ENCODE data around the gene CCR5AS.

Gene CCR5AS

DNA sequence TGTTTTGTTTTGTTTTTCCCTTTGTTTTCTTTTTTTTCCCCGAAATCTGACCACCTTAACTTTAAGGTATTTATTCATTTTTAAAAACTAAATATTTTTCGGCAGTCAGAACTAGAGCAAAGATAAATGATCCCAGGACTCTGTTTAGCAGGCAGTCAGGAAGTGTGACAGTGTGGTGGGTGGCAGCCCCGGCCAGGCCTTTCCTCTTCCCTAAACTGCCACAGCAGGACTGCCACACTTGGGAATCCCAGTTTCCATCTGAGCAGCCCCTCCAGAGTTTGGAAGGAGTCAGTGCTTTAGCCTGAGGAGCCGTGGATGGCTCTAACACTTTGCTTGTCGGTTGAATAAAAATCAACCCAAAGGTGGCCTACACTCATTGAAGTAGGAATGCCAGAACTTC is 7.1 kb upstream of the CCR5AS start:
- H3F3A ChIP-seq (ENCODE audit: insufficient read depth), result no peaks in the 10 kb centered on the region
- no peak overlapping the region for H3K9ac ChIP-seq
- H3K4me3 ChIP-seq, result no peak overlapping the region
- no peaks in the 10 kb centered on the region for H3K79me2 ChIP-seq (ENCODE audit: insufficient read depth)
- WGBS, 2 experiments (ENCODE audit: low coverage in 1 of 2, low lambda C conversion rate in 2 of 2, missing lambda C conversion rate in 2 of 2), result 72 to 78% methylated on average over 5 of the region's 5 CpGs
- H3K9me3 ChIP-seq (ENCODE audit: low read depth), result no peaks in the 10 kb centered on the region
- in situ Hi-C loops (cut with MboI), result no loop called here
- no peak for DNase-seq
- H4K20me1 ChIP-seq (ENCODE audit: insufficient read depth), result no peaks in the 10 kb centered on the region
- H3K27ac ChIP-seq, result no peak overlapping the region
- no peaks in the 10 kb centered on the region for H3K4me1 ChIP-seq (ENCODE audit: insufficient read depth)
- peaks cover 20% of the 10 kb centered on the region for H3K27me3 ChIP-seq (replicated peaks; ENCODE audit: insufficient read depth)
- no peaks in the 10 kb centered on the region for H3K9me2 ChIP-seq (ENCODE audit: insufficient read depth)
- no peak overlapping the region for H2AFZ ChIP-seq
- TF ChIP-seq EZH2phosphoT487 (IDR thresholded peaks at IDR 0.05; ENCODE audit: insufficient read depth, low read depth) (no peak), EZH2 (IDR thresholded peaks at IDR 0.05; ENCODE audit: insufficient read depth, poor library complexity, severe bottlenecking) (no peak)
- no peak overlapping the region for H3K4me2 ChIP-seq (ENCODE audit: unreplicated experiment)
- no peaks in the 10 kb centered on the region for H3K36me3 ChIP-seq (ENCODE audit: low read depth)

DNA sequence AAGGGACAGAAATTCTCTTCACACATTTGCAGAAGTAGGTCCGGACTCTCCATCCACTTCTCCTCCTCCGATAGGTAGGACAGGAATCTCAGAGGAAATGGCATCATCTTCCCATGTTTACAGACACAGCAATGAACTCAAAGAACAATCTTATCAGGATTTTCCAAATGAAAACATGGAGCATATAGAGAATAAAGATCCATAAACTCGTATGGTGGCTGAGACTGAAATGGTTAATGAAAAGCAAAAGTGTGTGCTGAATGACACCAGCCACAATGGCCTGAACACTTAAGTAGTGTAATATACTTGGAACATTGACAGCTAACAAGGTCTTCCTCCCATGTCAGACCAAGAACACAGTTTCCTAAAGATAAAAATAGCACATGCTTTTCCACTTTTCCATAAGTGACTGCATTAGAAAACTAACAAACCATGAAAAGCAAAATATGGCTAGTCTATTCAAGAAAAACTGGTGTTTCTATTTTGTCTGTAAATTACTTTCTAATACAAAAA is 6.0 kb upstream of the CCR5AS start:
- no peak overlapping the region for H3K4me3 ChIP-seq
- no peak overlapping the region for H3K27ac ChIP-seq
- no peaks in the 10 kb centered on the region for H4K20me1 ChIP-seq (ENCODE audit: insufficient read depth)
- WGBS, 2 experiments (ENCODE audit: low coverage in 1 of 2, low lambda C conversion rate in 2 of 2, missing lambda C conversion rate in 2 of 2), result 85 to 89% methylated on average over 3 of the region's 3 CpGs
- H3K27me3 ChIP-seq (replicated peaks; ENCODE audit: insufficient read depth), result peaks cover 20% of the 10 kb centered on the region
- TF ChIP-seq EZH2phosphoT487 (IDR thresholded peaks at IDR 0.05; ENCODE audit: insufficient read depth, low read depth) (no peak), EZH2 (IDR thresholded peaks at IDR 0.05; ENCODE audit: insufficient read depth, poor library complexity, severe bottlenecking) (no peak)
- no peaks in the 10 kb centered on the region for H3K36me3 ChIP-seq (ENCODE audit: low read depth)
- H3F3A ChIP-seq (ENCODE audit: insufficient read depth), result no peaks in the 10 kb centered on the region
- no peaks in the 10 kb centered on the region for H3K79me2 ChIP-seq (ENCODE audit: insufficient read depth)
- H3K4me1 ChIP-seq (ENCODE audit: insufficient read depth), result peaks cover 7% of the 10 kb centered on the region; the same call in 1 of the 2 replicates
- in situ Hi-C loops (cut with MboI), result no loop called here
- H3K9me3 ChIP-seq (ENCODE audit: low read depth), result no peaks in the 10 kb centered on the region
- no peak overlapping the region for H3K9ac ChIP-seq
- H3K9me2 ChIP-seq (ENCODE audit: insufficient read depth), result no peaks in the 10 kb centered on the region
- no peak overlapping the region for H3K4me2 ChIP-seq (ENCODE audit: unreplicated experiment)
- no peak overlapping the region for H2AFZ ChIP-seq
- DNase-seq, result no peak

DNA sequence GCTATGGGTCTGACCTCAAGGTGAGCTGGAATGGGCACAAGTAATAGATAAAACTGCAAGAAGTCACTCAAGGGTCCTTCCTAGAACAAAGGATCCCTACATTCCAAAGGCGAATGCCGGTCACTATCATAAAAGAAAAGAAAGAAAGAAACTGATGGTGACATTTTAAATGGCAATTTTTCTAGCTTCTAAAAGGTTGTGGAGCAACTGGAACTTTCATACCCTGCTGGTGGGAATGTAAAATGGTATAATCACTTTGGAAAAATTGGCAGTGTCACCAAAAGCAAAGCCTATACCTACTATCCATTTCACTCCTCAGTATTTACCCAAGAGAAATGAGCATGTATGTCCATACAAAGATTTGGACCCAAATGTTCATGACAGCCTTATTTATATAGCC is 4.4 kb upstream of the CCR5AS start:
- peaks cover 15% of the 10 kb centered on the region for H3K4me1 ChIP-seq (ENCODE audit: insufficient read depth)
- in situ Hi-C loops (cut with MboI), result no loop called here
- H3K79me2 ChIP-seq (ENCODE audit: insufficient read depth), result no peaks in the 10 kb centered on the region
- no peaks in the 10 kb centered on the region for H4K20me1 ChIP-seq (ENCODE audit: insufficient read depth)
- 94 to 98% methylated on average over 2 of the region's 2 CpGs for WGBS, 2 experiments (ENCODE audit: low coverage in 1 of 2, low lambda C conversion rate in 2 of 2, missing lambda C conversion rate in 2 of 2)
- TF ChIP-seq EZH2phosphoT487 (IDR thresholded peaks at IDR 0.05; ENCODE audit: insufficient read depth, low read depth), result no peak
- TF ChIP-seq EZH2 (IDR thresholded peaks at IDR 0.05; ENCODE audit: insufficient read depth, poor library complexity, severe bottlenecking), result no peak
- no peak overlapping the region for H3K4me3 ChIP-seq
- H3K27me3 ChIP-seq (replicated peaks; ENCODE audit: insufficient read depth), result peaks cover 20% of the 10 kb centered on the region
- H3K9me3 ChIP-seq (ENCODE audit: low read depth), result no peaks in the 10 kb centered on the region
- no peaks in the 10 kb centered on the region for H3K9me2 ChIP-seq (ENCODE audit: insufficient read depth)
- no peak overlapping the region for H3K9ac ChIP-seq
- no peaks in the 10 kb centered on the region for H3F3A ChIP-seq (ENCODE audit: insufficient read depth)
- H2AFZ ChIP-seq, result no peak overlapping the region
- DNase-seq, result no peak
- no peak overlapping the region for H3K4me2 ChIP-seq (ENCODE audit: unreplicated experiment)
- H3K27ac ChIP-seq, result no peak overlapping the region
- no peaks in the 10 kb centered on the region for H3K36me3 ChIP-seq (ENCODE audit: low read depth)

DNA sequence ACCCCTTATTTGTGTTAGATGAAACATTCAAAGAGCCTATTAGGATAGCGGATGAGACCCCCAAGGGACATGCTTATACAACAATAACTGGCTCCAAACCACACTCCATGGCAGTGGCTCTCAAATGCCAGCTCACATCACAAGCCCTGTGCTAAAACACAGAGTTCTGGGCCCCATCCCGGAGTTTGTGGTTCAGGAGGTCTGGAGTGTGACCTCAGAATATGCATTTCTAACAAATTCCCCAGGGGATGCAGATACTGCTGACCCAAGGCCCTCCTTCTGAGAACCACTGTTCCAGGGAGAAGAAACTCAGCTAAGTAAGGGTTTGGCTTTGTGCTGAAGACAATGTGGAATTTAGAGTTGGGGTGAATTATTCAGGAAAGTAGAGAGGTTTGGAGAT is 3.8 kb upstream of the CCR5AS start:
- Histone ChIP-seq H3K9me3 (ENCODE audit: low read depth) (no peaks in the 10 kb centered on the region), H3F3A (ENCODE audit: insufficient read depth) (no peaks in the 10 kb centered on the region), H3K27me3 (replicated peaks; ENCODE audit: insufficient read depth) (peaks cover 20% of the 10 kb centered on the region), H3K9me2 (ENCODE audit: insufficient read depth) (no peaks in the 10 kb centered on the region), H3K36me3 (ENCODE audit: low read depth) (no peaks in the 10 kb centered on the region), H3K27ac (no peak overlapping the region), H2AFZ (no peak overlapping the region), H3K4me1 (ENCODE audit: insufficient read depth) (peaks cover 15% of the 10 kb centered on the region), H3K9ac (no peak overlapping the region), H4K20me1 (ENCODE audit: insufficient read depth) (no peaks in the 10 kb centered on the region), H3K4me2 (ENCODE audit: unreplicated experiment) (no peak overlapping the region), H3K79me2 (ENCODE audit: insufficient read depth) (no peaks in the 10 kb centered on the region), H3K4me3 (no peak overlapping the region)
- TF ChIP-seq EZH2phosphoT487 (IDR thresholded peaks at IDR 0.05; ENCODE audit: insufficient read depth, low read depth), result no peak
- no peak for TF ChIP-seq EZH2 (IDR thresholded peaks at IDR 0.05; ENCODE audit: insufficient read depth, poor library complexity, severe bottlenecking)
- in situ Hi-C loops (cut with MboI), result no loop called here
- no peak for DNase-seq
- 66% methylated on average over 2 of the region's 2 CpGs for WGBS, 2 experiments (ENCODE audit: low coverage in 1 of 2, low lambda C conversion rate in 2 of 2, missing lambda C conversion rate in 2 of 2)

Data from GM23248 (cell line).